Astrocyte (in vitro differentiated cells and primary cell): Measurements from ENCODE around the gene FAT1.

Experiments
- EZH2 ChIP-seq: IDR thresholded peaks from 2 replicates; pipeline ENCODE4 v1.6.1; 2012; ENCODE audit warnings: mild to moderate bottlenecking, low read length, inconsistent platforms; ENCODE audit not compliant: insufficient read depth
- TF ChIP-seq, protein P1 (sequence below): IDR thresholded peaks from 2 replicates; pipeline ENCODE4 v1.5.1; 2011; ENCODE audit warnings: low read depth, mild to moderate bottlenecking, inconsistent platforms, low read length, moderate library complexity; ENCODE audit not compliant: insufficient read depth

DNA sequence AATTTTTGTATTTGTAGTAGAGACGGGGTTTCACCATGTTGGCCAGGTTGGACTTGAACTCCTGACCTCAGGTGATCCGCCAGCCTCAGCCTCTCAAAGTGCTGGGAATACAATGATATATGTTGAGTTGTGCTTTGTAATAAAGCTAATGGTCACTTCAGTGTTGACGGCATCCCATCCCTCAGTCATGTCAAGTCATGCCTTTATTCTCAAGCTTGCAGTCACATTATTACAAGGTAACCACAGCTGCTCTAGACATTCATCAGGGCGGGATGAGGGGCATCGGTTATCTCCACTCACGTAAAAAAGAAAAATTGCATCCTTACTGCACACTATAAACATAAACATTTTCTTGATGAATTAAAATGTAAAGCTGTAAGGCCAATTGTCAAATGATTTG is 12.8 kb upstream of the FAT1 start:
- TF ChIP-seq, protein P1, sequence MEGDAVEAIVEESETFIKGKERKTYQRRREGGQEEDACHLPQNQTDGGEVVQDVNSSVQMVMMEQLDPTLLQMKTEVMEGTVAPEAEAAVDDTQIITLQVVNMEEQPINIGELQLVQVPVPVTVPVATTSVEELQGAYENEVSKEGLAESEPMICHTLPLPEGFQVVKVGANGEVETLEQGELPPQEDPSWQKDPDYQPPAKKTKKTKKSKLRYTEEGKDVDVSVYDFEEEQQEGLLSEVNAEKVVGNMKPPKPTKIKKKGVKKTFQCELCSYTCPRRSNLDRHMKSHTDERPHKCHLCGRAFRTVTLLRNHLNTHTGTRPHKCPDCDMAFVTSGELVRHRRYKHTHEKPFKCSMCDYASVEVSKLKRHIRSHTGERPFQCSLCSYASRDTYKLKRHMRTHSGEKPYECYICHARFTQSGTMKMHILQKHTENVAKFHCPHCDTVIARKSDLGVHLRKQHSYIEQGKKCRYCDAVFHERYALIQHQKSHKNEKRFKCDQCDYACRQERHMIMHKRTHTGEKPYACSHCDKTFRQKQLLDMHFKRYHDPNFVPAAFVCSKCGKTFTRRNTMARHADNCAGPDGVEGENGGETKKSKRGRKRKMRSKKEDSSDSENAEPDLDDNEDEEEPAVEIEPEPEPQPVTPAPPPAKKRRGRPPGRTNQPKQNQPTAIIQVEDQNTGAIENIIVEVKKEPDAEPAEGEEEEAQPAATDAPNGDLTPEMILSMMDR = no peak
- TF ChIP-seq EZH2 = no peak
